CD4-positive, alpha-beta T cell (primary cell): ENCODE data around the gene KLF13. TPM values are rescaled to one million over a fixed set of nuclear protein-coding genes. Genes with fewer than 3 reads are reported as not detected.

Source experiments
- ATAC-seq: fragments of 200-7000 bp; cut with Tn5 transposase; one replicate; pipeline ENCODE4 v1.10.0; 2022; ENCODE audit warnings: mild to moderate bottlenecking; ENCODE audit not compliant: poor library complexity
- CTCF ChIA-PET: fragments of 350-600 bp; sonication (Branson Sonifier 250); formaldehyde crosslinking; loops from one replicate; lab custom pipeline; 2021; ENCODE audit warnings: antibody characterized with exemption, inconsistent platforms; lab: Charles Lee
- POLR2A ChIA-PET: fragments of 350-600 bp; sonication (Branson Sonifier 250); formaldehyde crosslinking; loops from one replicate; lab custom pipeline; 2021; ENCODE audit warnings: antibody characterized with exemption, inconsistent platforms; lab: Charles Lee
- DNase-seq, 14 experiments: peaks; one replicate each; pipeline ENCODE4 v3.0.0-alpha.2; 2013 to 2020; ENCODE audit warnings: mixed read lengths in 2 of 14
- H3K27ac ChIP-seq, 2 donors: one replicate each; pipeline versions ENCODE4 v1.5.1 to v1.7.0; 2013; ENCODE audit warnings: low read length in 2 of 2, low read depth in 1 of 2, mild to moderate bottlenecking in 1 of 2
- H3K27me3 ChIP-seq, 2 experiments: 1 replicate in 1 of 2; 2 replicates in 1 of 2; pipeline versions ENCODE4 v1.6.1 to v1.7.0; 2013; ENCODE audit warnings: low read length in 2 of 2, control low read depth in 1 of 2, mild to moderate bottlenecking in 1 of 2, moderate library complexity in 1 of 2; ENCODE audit not compliant: insufficient read depth in 2 of 2, control insufficient read depth in 1 of 2
- H3K36me3 ChIP-seq: one replicate; pipeline ENCODE4 v1.6.1; 2013; ENCODE audit warnings: low read length, control low read depth; ENCODE audit not compliant: insufficient read depth
- H3K4me1 ChIP-seq: one replicate; pipeline ENCODE4 v1.6.1; 2013; ENCODE audit warnings: low read length, control low read depth; ENCODE audit not compliant: insufficient read depth
- H3K4me3 ChIP-seq: one replicate; pipeline ENCODE4 v1.5.1; 2013; ENCODE audit warnings: mild to moderate bottlenecking, low read length, moderate library complexity
- H3K9me3 ChIP-seq, 2 experiments: 1 replicate in 1 of 2; 2 replicates in 1 of 2; pipeline versions ENCODE4 v1.6.1 to v1.7.0; 2013; ENCODE audit warnings: low read length in 2 of 2, mild to moderate bottlenecking in 2 of 2, control low read depth in 1 of 2, moderate library complexity in 1 of 2; ENCODE audit not compliant: control insufficient read depth in 1 of 2, insufficient read depth in 1 of 2
- H3K27ac Mint-ChIP-seq: one replicate; pipeline ENCODE4 v1.8.0; 2020; ENCODE audit warnings: mixed read lengths
- H3K27me3 Mint-ChIP-seq: one replicate; pipeline ENCODE4 v1.8.0; 2021; ENCODE audit warnings: mixed read lengths
- H3K36me3 Mint-ChIP-seq: one replicate; pipeline ENCODE4 v1.8.0; 2021; ENCODE audit warnings: low read depth, mixed read lengths
- H3K4me1 Mint-ChIP-seq: one replicate; pipeline ENCODE4 v1.8.0; 2021; ENCODE audit warnings: low read depth, mixed read lengths
- H3K4me3 Mint-ChIP-seq: one replicate; pipeline ENCODE4 v1.8.0; 2020; ENCODE audit warnings: mild to moderate bottlenecking, mixed read lengths
- H3K9me3 Mint-ChIP-seq: one replicate; pipeline ENCODE4 v1.8.0; 2020; ENCODE audit warnings: mixed read lengths
- CTCF ChIP-seq: fragments of 200-600 bp; IDR thresholded peaks from one replicate; pipeline ENCODE4 v1.8.0; 2022; ENCODE audit warnings: antibody characterized with exemption, mild to moderate bottlenecking
- intact Hi-C, 2 experiments: fragments of 100-400 bp; cut with DNase I in 1 of 2; cut with micrococcal nuclease in 1 of 2; formaldehyde crosslinking; loops; one replicate each; pipeline versions ENCODE4 v1.15.1 to v1.9.0; 2023 to 2025; cut with DNase I, micrococcal nuclease
- total RNA-seq, 174 experiments: library from RNA in 2 of 174; stranded (reverse) in 2 of 174; gene quantifications; one replicate each; pipeline ENCODE4 v1.2.3 and lab custom pipeline; 2021 to 2026

The KLF13 gene
- total RNA-seq, 2 experiments from 2014 or later, result 284 to 308 TPM

DNA sequence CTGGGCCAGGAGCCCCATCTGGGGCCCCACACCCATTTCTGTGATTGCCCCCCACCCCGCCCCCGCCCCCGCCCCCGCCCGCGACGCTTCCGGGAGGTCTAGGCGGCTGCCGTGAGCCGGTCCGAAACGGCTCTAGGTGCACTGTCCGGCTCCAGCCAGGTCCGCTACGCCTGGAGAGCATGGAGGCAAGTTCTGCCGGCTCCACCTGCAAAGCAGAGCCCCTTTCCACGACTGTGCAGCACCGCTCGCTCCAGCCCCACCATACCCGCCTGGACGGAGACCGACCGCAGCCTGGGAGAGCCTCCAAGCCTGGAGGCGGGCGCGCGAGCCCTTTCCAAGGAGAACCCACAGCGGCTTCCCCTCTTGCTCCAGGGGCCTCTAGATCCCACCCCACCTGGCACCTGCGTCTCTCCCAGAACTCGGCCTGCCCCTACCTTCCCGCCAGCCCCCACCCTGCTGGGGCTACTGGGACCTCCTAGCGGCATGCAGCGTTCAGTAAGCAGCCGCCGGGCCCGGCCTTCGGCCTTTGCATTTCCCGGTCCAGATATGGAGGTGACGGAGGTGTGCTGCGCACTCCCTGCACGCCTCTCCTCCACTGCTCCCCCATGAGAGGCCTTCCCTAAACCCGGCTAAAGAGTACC lies 66.2 kb downstream of the KLF13 start:
- no peak for TF ChIP-seq CTCF
- Histone ChIP-seq H3K4me1 (peaks cover 44% of the 10 kb centered on the region), H3K27ac (peak overlapping the region in 1 of 2 donors; percentile 0), H3K36me3 (no peaks in the 10 kb centered on the region), H3K9me3 (no peaks in the 10 kb centered on the region), H3K4me3 (peak overlapping the region; percentile 75), H3K27me3 (no peaks in the 10 kb centered on the region)
- ChIA-PET CTCF (interaction anchor here (1.3 to 1.7 kb wide), 3 partner anchors 27 to 71 kb away, joined by 3 to 13 read pairs (median 5); no protein-coding TSS in a partner anchor), POLR2A (interaction anchor here (0.6 to 2.6 kb wide), 20 partner anchors 9 to 489 kb away, joined by 3 to 42 read pairs (median 5); partner anchors contain the start of genes FAN1 and KLF13)
- H3K27ac Mint-ChIP-seq, result peak overlapping the region; percentile 86
- H3K9me3 Mint-ChIP-seq, result no peaks in the 10 kb centered on the region
- intact Hi-C loops, result loop anchor here (1.0 to 10.0 kb wide), 8 partner anchors 26 to 191 kb away; no protein-coding TSS in a partner anchor
- H3K27me3 Mint-ChIP-seq, result no peaks in the 10 kb centered on the region
- H3K4me1 Mint-ChIP-seq, result peaks cover 44% of the 10 kb centered on the region
- no peaks in the 10 kb centered on the region for H3K36me3 Mint-ChIP-seq
- peak overlapping the region; percentile 95 for H3K4me3 Mint-ChIP-seq
- DNase-seq, result peak in 2 of 14 experiments; percentile 31 to 43
- peak; percentile 11 for ATAC-seq

GRCh38 chr15:31393444-31394091 lies 66.9 kb downstream of the KLF13 start:
- H3K4me1 ChIP-seq, result peaks cover 45% of the 10 kb centered on the region
- intact Hi-C loops, result loop anchor here (2.0 to 10.0 kb wide), 7 partner anchors 27 to 191 kb away; no protein-coding TSS in a partner anchor
- DNase-seq (peak in 3 of 14 experiments; percentile 36 to 39 (median 37)), ATAC-seq (no peak)
- no peak overlapping the region for H3K27ac ChIP-seq
- TF ChIP-seq CTCF, result no peak
- no peaks in the 10 kb centered on the region for H3K9me3 Mint-ChIP-seq
- H3K36me3 ChIP-seq, result no peaks in the 10 kb centered on the region
- H3K27me3 ChIP-seq, result no peaks in the 10 kb centered on the region
- no peaks in the 10 kb centered on the region for H3K36me3 Mint-ChIP-seq
- H3K4me1 Mint-ChIP-seq, result peaks cover 43% of the 10 kb centered on the region
- POLR2A ChIA-PET, result interaction anchor here (0.6 to 2.6 kb wide), 3 partner anchors 32 to 131 kb away, joined by 3 to 42 read pairs (median 5); no protein-coding TSS in a partner anchor
- peak overlapping the region; percentile 95 for H3K4me3 Mint-ChIP-seq
- CTCF ChIA-PET, result interaction anchor here (0.7 kb wide), 1 partner anchor 178 kb away, joined by 3 read pairs; no protein-coding TSS in a partner anchor
- H3K4me3 ChIP-seq, result peak overlapping the region; percentile 75
- no peaks in the 10 kb centered on the region for H3K27me3 Mint-ChIP-seq
- no peaks in the 10 kb centered on the region for H3K9me3 ChIP-seq
- H3K27ac Mint-ChIP-seq, result peak overlapping the region; percentile 86

- H3K27me3 ChIP-seq, result no peaks in the 10 kb centered on the region
- H3K36me3 Mint-ChIP-seq, result no peaks in the 10 kb centered on the region
- no peak overlapping the region for H3K4me3 Mint-ChIP-seq
- DNase-seq (peak in 2 of 14 experiments; percentile 56 to 65), ATAC-seq (no peak)
- H3K36me3 ChIP-seq, result no peaks in the 10 kb centered on the region
- no peaks in the 10 kb centered on the region for H3K27me3 Mint-ChIP-seq
- ChIA-PET CTCF (interaction anchor here (0.7 kb wide), 1 partner anchor 116 kb away, joined by 3 read pairs; no protein-coding TSS in a partner anchor), POLR2A (interaction anchor here (0.7 to 1.4 kb wide), 2 partner anchors 43 to 50 kb away, joined by 3 read pairs; no protein-coding TSS in a partner anchor)
- no peaks in the 10 kb centered on the region for H3K9me3 Mint-ChIP-seq
- peaks cover 28% of the 10 kb centered on the region for H3K4me1 ChIP-seq
- H3K27ac Mint-ChIP-seq, result no peak overlapping the region
- H3K4me3 ChIP-seq, result no peak overlapping the region
- no peak overlapping the region for H3K27ac ChIP-seq
- no peaks in the 10 kb centered on the region for H3K9me3 ChIP-seq
- intact Hi-C loops, result loop anchor here in 1 of 2 experiments (10.0 kb wide), 1 partner anchor 88 kb away; no protein-coding TSS in a partner anchor
- TF ChIP-seq CTCF, result no peak
- H3K4me1 Mint-ChIP-seq, result peaks cover 18% of the 10 kb centered on the region
Observed at GRCh38 chr15:31396881-31397560, 70.4 kb downstream of the KLF13 start.
